MG63 (cell line): Measurements from ENCODE around the gene HECW1. TPM values are rescaled to one million over a fixed set of nuclear protein-coding genes. Genes with fewer than 3 reads are reported as not detected.

ENCODE experiments used
- DNase-seq: peaks from one replicate; pipeline ENCODE4 v3.0.0-alpha.2; 2020
- H3K27me3 ChIP-seq: fragments of 250-450 bp; sonication (Bioruptor Pico); 2 replicates; pipeline ENCODE4 v1.5.1; 2020; ENCODE audit warnings: mild to moderate bottlenecking, moderate library complexity
- H3K36me3 ChIP-seq: fragments of 250-450 bp; sonication (Bioruptor Pico); 2 replicates; pipeline ENCODE4 v1.5.1; 2020; ENCODE audit warnings: mild to moderate bottlenecking, moderate library complexity
- H3K4me3 ChIP-seq: fragments of 250-450 bp; sonication (Bioruptor Pico); 2 replicates; pipeline ENCODE4 v1.5.1; 2020; ENCODE audit warnings: mild to moderate bottlenecking, moderate library complexity
- H3K9me3 ChIP-seq: fragments of 250-450 bp; sonication (Bioruptor Pico); 2 replicates; pipeline ENCODE4 v1.5.1; 2020; ENCODE audit warnings: mild to moderate bottlenecking, moderate library complexity
- total RNA-seq: library from RNA; depleted of rRNA; stranded (reverse); fragments of >200 nt; shearing (Covaris generic); gene quantifications from 2 replicates; pipeline ENCODE4 v1.2.3, GENCODE V29; 2014; ENCODE audit warnings: low replicate concordance

The HECW1 gene
- total RNA-seq, 1 experiment from 2014 or later = 18.4 TPM

GRCh38 chr7:43295429-43295828 is 183.0 kb downstream of the HECW1 start:
- H3K4me3 ChIP-seq = no peak overlapping the region
- H3K9me3 ChIP-seq = peaks cover 5% of the 10 kb centered on the region; the same call in 1 of the 2 replicates
- DNase-seq = no peak
- H3K36me3 ChIP-seq = 0 out of 2 replicates have a peak, but pooled peaks cover 2% of the 10 kb centered on the region
- H3K27me3 ChIP-seq = no peaks in the 10 kb centered on the region

DNA sequence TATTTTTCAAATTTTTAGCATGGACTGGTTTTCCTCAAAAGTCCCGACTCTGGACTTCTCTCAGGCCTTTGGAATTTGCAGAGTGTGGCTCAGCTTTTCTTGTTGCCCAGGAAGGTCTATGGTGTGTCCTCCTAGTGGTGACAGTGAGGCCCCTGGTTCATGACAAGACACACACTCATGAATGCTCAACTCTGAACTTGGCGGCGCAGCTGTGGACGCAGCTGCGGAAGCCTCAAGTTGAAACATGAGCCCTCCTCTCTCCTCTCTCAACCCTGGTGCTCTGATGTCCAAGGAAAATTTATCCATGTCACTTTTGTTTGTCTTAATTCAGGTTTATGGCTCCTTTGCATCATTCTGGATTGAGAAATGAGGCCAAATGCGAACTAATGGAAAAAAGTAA is 183.9 kb downstream of the HECW1 start:
- Histone ChIP-seq H3K9me3 (0 out of 2 replicates have a peak, but pooled peaks cover 3% of the 10 kb centered on the region), H3K36me3 (0 out of 2 replicates have a peak, but pooled peaks cover 2% of the 10 kb centered on the region), H3K4me3 (no peak overlapping the region), H3K27me3 (no peaks in the 10 kb centered on the region)
- DNase-seq = no peak

DNA sequence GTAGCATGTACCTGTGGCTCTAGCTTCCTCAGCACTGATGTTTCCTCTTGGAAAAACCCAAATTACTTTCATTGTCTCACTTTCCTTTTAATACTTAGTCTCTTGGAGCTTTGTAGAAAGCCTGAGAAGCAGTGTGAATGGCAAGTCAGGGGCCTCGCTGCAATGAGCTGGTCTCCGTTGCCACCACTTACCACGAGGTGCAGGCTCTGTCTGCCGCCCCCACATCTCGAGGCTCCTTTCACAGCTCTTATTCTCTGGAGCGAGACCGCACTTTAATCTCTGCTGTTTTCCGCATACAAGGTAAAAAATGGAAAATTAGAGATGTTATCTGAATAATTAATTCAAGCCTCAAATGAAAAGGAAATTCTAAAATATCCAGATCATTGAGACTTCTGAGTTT is 186.2 kb downstream of the HECW1 start:
- H3K9me3 ChIP-seq = no peaks in the 10 kb centered on the region
- no peak for DNase-seq
- H3K36me3 ChIP-seq = 0 out of 2 replicates have a peak, but pooled peaks cover 2% of the 10 kb centered on the region
- no peaks in the 10 kb centered on the region for H3K27me3 ChIP-seq
- no peak overlapping the region for H3K4me3 ChIP-seq

- DNase-seq = no peak
- H3K36me3 ChIP-seq = no peaks in the 10 kb centered on the region
- no peak overlapping the region for H3K4me3 ChIP-seq
- H3K27me3 ChIP-seq = no peaks in the 10 kb centered on the region
- no peaks in the 10 kb centered on the region for H3K9me3 ChIP-seq
These were observed 187.7 kb downstream of the HECW1 start for GRCh38 chr7:43300121-43300520.

- no peak overlapping the region for H3K4me3 ChIP-seq
- peak; percentile 57 for DNase-seq
- no peaks in the 10 kb centered on the region for H3K36me3 ChIP-seq
- H3K27me3 ChIP-seq = no peaks in the 10 kb centered on the region
- H3K9me3 ChIP-seq = no peaks in the 10 kb centered on the region
These were observed 189.8 kb downstream of the HECW1 start for GRCh38 chr7:43302211-43302711.

DNA sequence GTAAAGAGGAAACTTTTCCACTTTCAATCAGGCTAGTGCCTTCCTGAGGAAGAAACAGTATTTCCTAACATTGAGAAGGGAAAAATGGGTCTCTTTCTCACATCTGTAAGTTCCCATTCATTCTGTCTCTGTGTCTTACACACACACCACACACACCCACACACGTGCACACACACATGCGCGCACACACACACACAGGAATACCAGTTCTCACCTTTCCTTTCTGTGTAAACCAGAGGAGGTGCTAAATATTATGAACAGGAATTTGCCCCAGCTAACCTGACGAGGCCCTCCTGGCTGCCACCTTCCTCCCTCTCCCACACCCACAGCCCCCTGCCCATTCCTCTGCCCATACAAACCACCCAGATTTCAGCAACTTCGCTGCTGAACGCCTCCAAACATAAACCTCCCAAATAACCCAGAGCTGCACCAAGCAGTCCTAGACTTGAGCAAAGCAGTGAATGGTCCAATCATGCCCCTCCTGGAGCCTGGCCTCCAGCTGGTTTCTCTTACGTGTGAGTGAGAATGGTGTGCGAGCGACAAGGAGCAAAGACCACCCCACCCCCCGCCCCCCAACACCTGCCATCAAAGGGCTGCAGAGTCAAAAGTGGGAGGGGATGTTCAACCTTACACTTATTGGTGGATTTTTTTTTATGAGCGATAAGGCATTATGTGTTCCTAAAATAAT is 190.5 kb downstream of the HECW1 start:
- DNase-seq = no peak
- no peaks in the 10 kb centered on the region for H3K36me3 ChIP-seq
- H3K4me3 ChIP-seq = no peak overlapping the region
- H3K9me3 ChIP-seq = no peaks in the 10 kb centered on the region
- H3K27me3 ChIP-seq = no peaks in the 10 kb centered on the region

GRCh38 chr7:43303740-43304241 is 191.3 kb downstream of the HECW1 start:
- H3K9me3 ChIP-seq = no peaks in the 10 kb centered on the region
- H3K27me3 ChIP-seq = no peaks in the 10 kb centered on the region
- H3K36me3 ChIP-seq = no peaks in the 10 kb centered on the region
- no peak overlapping the region for H3K4me3 ChIP-seq
- DNase-seq = peak; percentile 22

GRCh38 chr7:43306404-43306803 is 194.0 kb downstream of the HECW1 start:
- Histone ChIP-seq H3K36me3 (no peaks in the 10 kb centered on the region), H3K9me3 (no peaks in the 10 kb centered on the region), H3K27me3 (no peaks in the 10 kb centered on the region), H3K4me3 (no peak overlapping the region)
- no peak for DNase-seq

GRCh38 chr7:43307522-43307921 is 195.1 kb downstream of the HECW1 start:
- Histone ChIP-seq H3K4me3 (no peak overlapping the region), H3K36me3 (no peaks in the 10 kb centered on the region), H3K9me3 (no peaks in the 10 kb centered on the region), H3K27me3 (no peaks in the 10 kb centered on the region)
- DNase-seq = no peak

- H3K9me3 ChIP-seq = no peaks in the 10 kb centered on the region
These were observed 196.7 kb downstream of the HECW1 start for GRCh38 chr7:43308913-43309705.

DNA sequence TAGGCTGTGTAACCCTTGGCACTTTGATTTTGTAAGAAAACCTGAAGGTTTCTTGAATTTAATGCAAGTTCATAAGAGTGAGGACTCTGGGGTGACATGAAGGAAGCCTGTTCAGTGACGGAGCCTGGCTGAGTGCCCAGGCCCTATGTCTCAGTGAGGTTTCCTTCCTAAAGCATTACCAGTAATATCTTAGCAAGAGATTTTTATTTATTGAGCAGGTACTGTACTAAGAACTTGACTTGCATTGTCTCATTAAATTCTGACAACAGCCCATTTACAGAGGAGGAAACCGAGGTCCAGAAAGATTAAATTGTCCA is 197.2 kb downstream of the HECW1 start:
- H3K36me3 ChIP-seq = no peaks in the 10 kb centered on the region
- H3K9me3 ChIP-seq = no peaks in the 10 kb centered on the region
- H3K27me3 ChIP-seq = no peaks in the 10 kb centered on the region
- no peak overlapping the region for H3K4me3 ChIP-seq
- no peak for DNase-seq

More at GRCh38 chr7:43308913-43309705, 196.7 kb downstream of the HECW1 start:
- Histone ChIP-seq H3K4me3 (no peak overlapping the region), H3K27me3 (no peaks in the 10 kb centered on the region), H3K36me3 (no peaks in the 10 kb centered on the region)
- DNase-seq = no peak

DNA sequence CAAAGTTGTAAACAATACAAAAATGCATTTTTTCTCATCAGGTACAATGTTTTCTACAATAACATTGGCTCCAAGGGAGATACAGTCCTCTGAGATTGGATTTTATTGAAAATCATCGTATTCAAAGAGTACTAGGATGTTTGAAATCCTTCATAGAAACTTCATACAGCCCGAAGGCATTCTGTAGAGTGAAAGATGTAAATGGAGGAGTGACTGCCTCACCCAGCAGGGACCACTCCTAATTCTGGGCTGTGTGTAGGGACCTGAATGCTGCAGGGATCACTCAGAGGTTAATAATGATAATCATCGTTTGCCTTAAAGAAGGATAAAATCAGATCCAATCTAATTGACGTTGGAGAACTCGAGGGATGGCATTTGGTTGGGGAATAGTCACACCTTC is 198.6 kb downstream of the HECW1 start:
- Histone ChIP-seq H3K36me3 (no peaks in the 10 kb centered on the region), H3K9me3 (no peaks in the 10 kb centered on the region), H3K27me3 (no peaks in the 10 kb centered on the region), H3K4me3 (no peak overlapping the region)
- DNase-seq = no peak

- no peak for DNase-seq
- no peaks in the 10 kb centered on the region for H3K9me3 ChIP-seq
- no peaks in the 10 kb centered on the region for H3K36me3 ChIP-seq
- H3K4me3 ChIP-seq = no peak overlapping the region
- H3K27me3 ChIP-seq = no peaks in the 10 kb centered on the region
These were observed 199.2 kb downstream of the HECW1 start for GRCh38 chr7:43311694-43312093.

DNA sequence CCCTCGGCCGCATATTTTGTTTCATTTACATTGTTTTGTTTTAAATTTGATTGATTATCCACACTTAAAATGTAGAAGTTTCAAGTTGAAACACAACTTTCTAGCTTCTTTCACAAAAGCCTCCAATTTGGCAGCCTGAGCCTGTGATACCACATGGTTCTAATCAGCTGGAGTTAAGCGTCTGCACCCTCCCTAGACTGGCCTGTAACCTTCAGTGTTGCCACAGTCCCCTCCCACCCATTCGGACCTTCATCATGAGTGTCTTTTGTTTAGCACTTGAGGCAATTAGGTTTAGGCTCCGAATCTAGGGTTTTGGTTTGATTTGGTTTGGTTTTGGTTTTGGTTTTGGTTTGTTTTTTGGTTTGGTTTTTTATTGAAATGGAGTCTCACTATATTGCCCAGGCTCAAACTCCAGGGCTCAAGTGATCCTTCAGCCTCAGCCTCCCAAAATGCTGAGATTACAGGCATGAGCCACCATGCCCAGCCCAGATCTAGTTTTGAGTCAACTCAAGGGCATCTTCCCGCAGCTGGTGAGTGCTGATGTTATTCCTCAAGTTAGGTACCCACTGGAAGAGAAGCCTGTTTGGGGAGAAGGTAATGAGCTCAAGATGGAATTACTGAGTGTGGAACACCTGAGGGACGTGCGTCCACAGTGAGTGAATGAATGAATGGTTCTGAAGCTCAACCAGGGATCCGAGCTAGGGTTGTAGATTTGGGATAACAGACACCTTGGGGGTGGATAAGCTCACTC is 201.4 kb downstream of the HECW1 start:
- Histone ChIP-seq H3K4me3 (no peak overlapping the region), H3K9me3 (no peaks in the 10 kb centered on the region), H3K36me3 (no peaks in the 10 kb centered on the region), H3K27me3 (no peaks in the 10 kb centered on the region)
- DNase-seq = no peak

GRCh38 chr7:43314379-43315158 is 202.1 kb downstream of the HECW1 start:
- no peaks in the 10 kb centered on the region for H3K27me3 ChIP-seq
- no peak for DNase-seq
- no peaks in the 10 kb centered on the region for H3K36me3 ChIP-seq
- no peaks in the 10 kb centered on the region for H3K9me3 ChIP-seq
- no peak overlapping the region for H3K4me3 ChIP-seq

GRCh38 chr7:43317075-43317474 is 204.6 kb downstream of the HECW1 start:
- no peak for DNase-seq
- Histone ChIP-seq H3K36me3 (no peaks in the 10 kb centered on the region), H3K4me3 (no peak overlapping the region), H3K9me3 (no peaks in the 10 kb centered on the region), H3K27me3 (no peaks in the 10 kb centered on the region)
